Measurements from ENCODE around the gene MICAL2. TPM values are rescaled to one million over a fixed set of nuclear protein-coding genes. Genes with fewer than 3 reads are reported as not detected.
A peak's percentile ranks its signal among the peaks of the same experiment; 100 is the strongest.

MICAL2 gene
- total RNA-seq, 1 experiment from 2014 or later, result 62.9 TPM

GRCh38 chr11:12073886-12074285, 36.5 kb upstream of the MICAL2 start:
- ATAC-seq, result no peak
- CTCF ChIA-PET, result no interaction called here
- Histone ChIP-seq H3K4me1 (ENCODE audit: insufficient read depth, low read length) (peaks cover 25% of the 10 kb centered on the region), H3K79me2 (ENCODE audit: low read length) (no peaks in the 10 kb centered on the region), H3K9ac (ENCODE audit: low read length) (no peak overlapping the region), H2AFZ (ENCODE audit: low read length) (no peak overlapping the region), H3K9me2 (replicated peaks; ENCODE audit: low read length) (no peaks in the 10 kb centered on the region), H4K20me1 (ENCODE audit: low read length) (no peaks in the 10 kb centered on the region), H3K27me3 (ENCODE audit: low read length) (no peaks in the 10 kb centered on the region), H3K4me2 (ENCODE audit: low read length) (no peak overlapping the region), H3K27ac (ENCODE audit: low read length) (no peak overlapping the region), H3K4me3 (ENCODE audit: low read length) (no peak overlapping the region), H3F3A (ENCODE audit: low read length, unreplicated experiment) (no peaks in the 10 kb centered on the region), H3K9me3 (ENCODE audit: low read length) (no peaks in the 10 kb centered on the region), H3K36me3 (ENCODE audit: low read depth, low read length) (no peaks in the 10 kb centered on the region)
- no peak for DNase-seq
- BruUV-seq (replicated peaks), result no TSS peak
- POLR2A ChIA-PET (ENCODE audit: unreplicated experiment), result no interaction called here
- TF ChIP-seq EZH2 (IDR thresholded peaks at IDR 0.05; ENCODE audit: low read length, unreplicated experiment) (no peak), CTCF (conservative IDR thresholded peaks at IDR 0.05; ENCODE audit: low read depth, low read length) (no peak), EZH2phosphoT487 (IDR thresholded peaks at IDR 0.05; ENCODE audit: borderline replicate concordance, low read length) (no peak)
- intact Hi-C loops (cut with micrococcal nuclease), result no loop called here

- no peaks in the 10 kb centered on the region for H3F3A ChIP-seq (ENCODE audit: low read length, unreplicated experiment)
- H3K9ac ChIP-seq (ENCODE audit: low read length), result no peak overlapping the region
- ATAC-seq (no peak), DNase-seq (no peak)
- no peaks in the 10 kb centered on the region for H3K27me3 ChIP-seq (ENCODE audit: low read length)
- H4K20me1 ChIP-seq (ENCODE audit: low read length), result no peaks in the 10 kb centered on the region
- no peaks in the 10 kb centered on the region for H3K36me3 ChIP-seq (ENCODE audit: low read depth, low read length)
- H3K9me2 ChIP-seq (replicated peaks; ENCODE audit: low read length), result no peaks in the 10 kb centered on the region
- H3K4me3 ChIP-seq (ENCODE audit: low read length), result no peak overlapping the region
- intact Hi-C loops (cut with micrococcal nuclease), result no loop called here
- no peak overlapping the region for H3K27ac ChIP-seq (ENCODE audit: low read length)
- no TSS peak for BruUV-seq (replicated peaks)
- POLR2A ChIA-PET (ENCODE audit: unreplicated experiment), result no interaction called here
- H3K79me2 ChIP-seq (ENCODE audit: low read length), result no peaks in the 10 kb centered on the region
- H3K4me1 ChIP-seq (ENCODE audit: insufficient read depth, low read length), result peaks cover 32% of the 10 kb centered on the region
- CTCF ChIA-PET, result no interaction called here
- no peak overlapping the region for H3K4me2 ChIP-seq (ENCODE audit: low read length)
- H2AFZ ChIP-seq (ENCODE audit: low read length), result no peak overlapping the region
- TF ChIP-seq CTCF (conservative IDR thresholded peaks at IDR 0.05; ENCODE audit: low read depth, low read length) (no peak), EZH2 (IDR thresholded peaks at IDR 0.05; ENCODE audit: low read length, unreplicated experiment) (no peak), EZH2phosphoT487 (IDR thresholded peaks at IDR 0.05; ENCODE audit: borderline replicate concordance, low read length) (no peak)
- H3K9me3 ChIP-seq (ENCODE audit: low read length), result no peaks in the 10 kb centered on the region
Observed at GRCh38 chr11:12074529-12075195, 35.7 kb upstream of the MICAL2 start.

GRCh38 chr11:12075291-12075690, 35.1 kb upstream of the MICAL2 start:
- H3K9me2 ChIP-seq (replicated peaks; ENCODE audit: low read length), result no peaks in the 10 kb centered on the region
- no peaks in the 10 kb centered on the region for H3K36me3 ChIP-seq (ENCODE audit: low read depth, low read length)
- no peak overlapping the region for H2AFZ ChIP-seq (ENCODE audit: low read length)
- H3K27me3 ChIP-seq (ENCODE audit: low read length), result no peaks in the 10 kb centered on the region
- DNase-seq (no peak), ATAC-seq (no peak)
- no peak for TF ChIP-seq EZH2 (IDR thresholded peaks at IDR 0.05; ENCODE audit: low read length, unreplicated experiment)
- no peaks in the 10 kb centered on the region for H3F3A ChIP-seq (ENCODE audit: low read length, unreplicated experiment)
- no peak overlapping the region for H3K9ac ChIP-seq (ENCODE audit: low read length)
- POLR2A ChIA-PET (ENCODE audit: unreplicated experiment), result no interaction called here
- intact Hi-C loops (cut with micrococcal nuclease), result no loop called here
- H3K4me3 ChIP-seq (ENCODE audit: low read length), result no peak overlapping the region
- CTCF ChIA-PET, result no interaction called here
- H4K20me1 ChIP-seq (ENCODE audit: low read length), result no peaks in the 10 kb centered on the region
- no peaks in the 10 kb centered on the region for H3K9me3 ChIP-seq (ENCODE audit: low read length)
- no peaks in the 10 kb centered on the region for H3K79me2 ChIP-seq (ENCODE audit: low read length)
- peaks cover 36% of the 10 kb centered on the region for H3K4me1 ChIP-seq (ENCODE audit: insufficient read depth, low read length)
- H3K27ac ChIP-seq (ENCODE audit: low read length), result peak overlapping the region; percentile 97
- BruUV-seq (replicated peaks), result no TSS peak
- no peak overlapping the region for H3K4me2 ChIP-seq (ENCODE audit: low read length)

All from PC-3 (cell line).